GM21360 (cell line): ENCODE data around the gene WWOX.

Experiments
- ATAC-seq: cut with Tn5 transposase; IDR thresholded peaks from one replicate; pipeline ENCODE4 v1.9.1; 2021; ENCODE audit warnings: mild to moderate bottlenecking, moderate library complexity; ENCODE audit not compliant: unreplicated experiment

Gene WWOX

DNA sequence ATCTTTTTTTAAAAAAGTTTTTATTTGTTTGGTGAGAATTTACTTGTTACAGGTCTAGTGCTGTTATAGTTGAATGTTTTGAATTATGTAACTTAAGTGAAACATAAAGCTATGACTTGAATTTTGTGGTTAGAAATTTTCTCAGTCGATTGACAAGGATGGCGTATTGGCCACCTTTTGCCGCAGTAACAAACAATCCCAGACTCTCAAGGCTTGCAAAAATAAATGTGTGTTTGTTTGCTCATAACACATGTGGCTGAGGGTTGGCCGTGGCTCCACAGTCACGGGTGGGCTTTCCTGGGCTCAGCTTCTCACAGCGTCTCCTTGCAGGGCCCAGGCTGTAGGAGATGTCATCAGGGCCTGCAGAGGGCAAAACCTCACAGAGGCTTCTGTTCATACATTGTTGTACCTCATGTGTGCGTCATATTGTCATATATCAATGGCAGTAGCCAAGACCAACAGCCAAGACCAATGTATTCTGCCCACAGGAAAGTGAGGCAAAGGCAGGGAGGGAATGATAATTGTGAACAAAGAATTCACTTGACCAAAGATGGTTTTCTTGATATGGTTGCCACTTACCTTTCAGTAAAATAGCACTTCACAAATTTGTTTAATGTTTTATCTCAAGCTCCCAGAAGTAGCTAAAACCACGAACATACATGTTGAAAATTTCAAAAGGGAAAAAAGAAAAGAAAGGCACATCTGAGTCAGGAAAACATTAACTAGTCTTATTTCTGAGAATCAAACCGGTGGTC, 93.5 kb downstream of the WWOX start:
- no peak for ATAC-seq

- ATAC-seq, result no peak
Observed at GRCh38 chr16:78194948-78195347, 95.5 kb downstream of the WWOX start.

DNA sequence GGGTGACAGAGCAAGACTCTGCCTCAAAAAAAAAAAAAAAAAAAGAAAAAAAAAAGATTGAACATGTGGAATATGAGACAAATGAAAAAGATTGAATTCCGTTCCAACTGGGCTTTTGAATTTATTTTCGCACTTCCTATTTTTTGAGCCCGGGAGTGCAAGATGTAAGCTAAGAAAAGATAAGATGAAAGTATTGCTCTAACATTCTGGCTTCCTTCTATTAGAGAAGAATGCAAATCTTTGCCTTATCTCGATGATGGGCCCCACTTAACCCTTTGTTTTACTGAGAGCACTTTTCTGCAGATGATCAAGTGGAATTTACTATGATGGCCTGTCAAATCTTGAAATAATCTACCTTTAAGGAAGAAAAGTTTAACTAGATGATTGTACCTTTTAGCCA, 96.3 kb downstream of the WWOX start:
- ATAC-seq, result no peak

- ATAC-seq, result no peak
Observed at GRCh38 chr16:78196502-78196901, 97.0 kb downstream of the WWOX start.

DNA sequence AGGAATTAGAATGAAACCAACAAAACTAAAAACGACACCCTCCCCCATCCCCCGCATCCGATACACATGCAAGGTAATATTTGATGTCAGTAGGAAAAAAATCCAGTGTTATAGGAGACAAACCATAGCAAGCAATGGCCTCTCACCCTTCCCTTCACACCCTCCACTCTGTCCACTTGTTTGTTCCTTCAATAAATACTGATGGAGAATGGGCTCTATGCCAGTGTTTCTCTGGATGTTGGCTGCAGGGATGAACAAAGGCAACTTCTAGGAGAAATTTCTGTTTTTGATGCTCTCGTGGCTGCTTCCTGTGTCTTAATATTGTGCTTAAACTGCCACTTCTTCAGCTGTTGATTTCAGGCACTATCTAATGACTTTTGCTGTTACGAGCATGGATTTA, 98.8 kb downstream of the WWOX start:
- no peak for ATAC-seq

GRCh38 chr16:78199325-78200022, 100.0 kb downstream of the WWOX start:
- ATAC-seq, result no peak

- no peak for ATAC-seq
Observed at GRCh38 chr16:78200023-78200389, 100.6 kb downstream of the WWOX start.

DNA sequence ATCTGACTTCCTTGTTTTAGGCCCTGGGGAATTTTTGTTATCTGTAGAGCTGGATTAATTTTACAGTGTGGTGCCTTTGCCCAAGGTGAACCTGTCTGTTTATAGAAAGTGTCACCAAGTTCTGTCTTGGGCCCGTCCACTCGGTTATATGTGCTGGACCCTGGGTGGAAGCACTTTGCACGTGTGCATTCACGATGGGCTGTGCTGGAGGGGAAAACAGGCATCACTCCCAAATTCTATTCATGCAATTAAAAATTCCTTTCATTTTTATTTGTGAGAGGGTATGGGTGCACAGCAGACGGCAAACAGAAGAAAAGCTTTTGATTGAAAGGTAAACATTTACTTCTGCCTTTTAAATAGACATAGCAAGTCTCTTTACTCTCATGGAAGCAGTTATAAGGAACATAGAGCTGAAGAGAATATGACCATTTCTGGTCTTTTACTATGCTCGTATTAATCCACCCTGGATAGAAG, 101.2 kb downstream of the WWOX start:
- ATAC-seq, result no peak

DNA sequence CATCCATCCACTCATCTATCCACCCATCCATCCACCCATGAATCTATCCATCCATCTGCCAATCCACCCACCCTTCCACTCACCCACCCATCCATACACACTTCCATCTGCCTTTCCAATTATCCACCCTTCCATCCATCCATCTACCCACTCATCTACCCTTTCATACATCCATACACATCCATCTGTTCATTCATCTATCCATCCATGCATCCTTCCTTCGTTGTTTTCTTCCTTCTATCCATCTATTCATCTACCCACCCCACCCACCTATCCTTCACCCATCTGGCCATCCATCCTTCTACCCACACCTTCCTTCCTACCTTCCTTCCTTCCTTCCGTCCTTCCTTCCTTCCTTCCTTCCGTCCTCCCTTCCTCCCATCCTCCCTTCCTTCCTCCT, 106.1 kb downstream of the WWOX start:
- ATAC-seq, result no peak

- no peak for ATAC-seq
Observed at GRCh38 chr16:78206623-78207223, 107.3 kb downstream of the WWOX start.

DNA sequence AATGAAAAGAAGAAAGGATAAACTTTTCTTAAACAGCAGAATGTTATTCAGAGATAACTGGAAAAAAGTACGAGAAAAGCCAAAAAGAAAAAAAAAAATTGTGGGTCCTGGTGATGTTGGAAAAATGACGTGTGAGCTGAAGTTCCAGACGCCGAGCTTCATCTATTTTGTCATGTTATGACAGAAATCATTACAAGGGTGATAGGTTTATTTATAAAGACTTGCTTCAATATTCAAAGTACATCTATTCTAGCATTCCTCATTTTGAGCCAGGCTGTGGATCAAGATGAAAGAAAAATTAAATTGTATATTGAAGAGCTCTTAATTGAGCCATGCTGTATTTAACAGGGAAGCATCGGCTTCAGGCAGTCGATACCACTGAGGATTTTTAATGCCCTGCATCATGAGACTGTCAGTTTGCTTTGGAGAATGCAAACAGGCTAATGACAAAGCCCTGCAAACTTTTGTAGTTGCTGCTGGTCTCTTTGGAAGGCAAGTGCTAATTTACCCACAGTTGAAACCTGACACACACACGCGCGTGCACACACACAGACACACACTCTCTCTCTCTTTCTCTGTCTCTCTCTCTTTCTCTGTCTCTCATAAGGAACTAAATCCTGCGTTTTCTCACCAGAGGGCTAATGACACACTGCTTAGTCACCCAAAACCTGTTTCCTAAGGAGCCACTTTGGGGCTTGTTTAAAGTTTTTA, 110.7 kb downstream of the WWOX start:
- no peak for ATAC-seq

DNA sequence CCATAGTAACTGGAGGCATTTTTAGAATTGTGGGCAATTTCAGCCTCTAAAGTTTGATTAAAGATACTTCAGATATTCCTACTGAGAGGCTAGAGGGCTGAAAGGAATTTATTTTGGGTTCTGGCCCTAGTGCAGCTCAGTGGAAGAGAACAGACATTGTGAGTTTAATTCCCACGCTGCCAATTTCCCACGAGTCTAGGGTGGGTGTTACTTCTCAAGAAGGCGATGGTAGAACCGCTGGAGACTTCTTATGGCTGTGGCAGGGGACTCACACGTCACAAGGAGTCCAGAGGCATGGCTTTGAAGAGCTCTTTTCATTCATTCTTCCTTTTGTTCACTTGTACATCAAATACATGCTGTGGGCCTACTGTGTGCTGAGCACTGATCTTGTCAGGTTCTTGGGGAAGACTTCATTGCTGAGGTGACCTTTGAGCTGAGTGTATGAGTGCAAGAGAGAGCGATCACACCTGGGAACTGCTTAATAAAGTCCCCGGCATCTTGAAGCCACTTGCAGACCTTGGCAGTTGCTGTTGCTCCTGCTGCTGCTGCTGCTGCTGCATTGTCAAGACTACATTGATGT, 111.7 kb downstream of the WWOX start:
- no peak for ATAC-seq

- no peak for ATAC-seq
Observed at GRCh38 chr16:78211946-78212345, 112.5 kb downstream of the WWOX start.

- ATAC-seq, result no peak
Observed at GRCh38 chr16:78212674-78213073, 113.2 kb downstream of the WWOX start.

DNA sequence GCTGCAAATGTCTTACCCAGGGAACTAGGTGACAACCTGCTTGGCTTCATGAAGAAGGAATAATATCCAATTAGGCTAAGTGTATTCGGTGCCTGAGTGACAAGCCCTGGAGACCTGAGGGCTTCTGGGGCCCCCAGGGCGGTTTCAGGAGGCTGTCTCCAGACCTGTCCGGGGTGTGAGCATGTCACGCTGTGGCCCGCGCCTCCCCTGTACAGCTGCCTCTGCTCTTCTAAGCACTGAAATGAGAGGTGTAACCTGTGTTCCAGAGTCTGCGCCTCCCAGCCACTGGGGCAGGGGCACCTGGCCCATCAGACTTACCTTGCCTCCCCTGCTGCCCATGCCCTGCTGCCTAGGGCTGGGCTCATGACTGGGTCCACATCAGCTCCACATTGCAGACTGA, 114.3 kb downstream of the WWOX start:
- ATAC-seq, result no peak

GRCh38 chr16:78215222-78215621, 115.8 kb downstream of the WWOX start:
- no peak for ATAC-seq

- no peak for ATAC-seq
Observed at GRCh38 chr16:78216166-78216745, 116.8 kb downstream of the WWOX start.

- no peak for ATAC-seq
Observed at GRCh38 chr16:78217276-78217675, 117.8 kb downstream of the WWOX start.

- ATAC-seq, result no peak
Observed at GRCh38 chr16:78218279-78218678, 118.8 kb downstream of the WWOX start.

GRCh38 chr16:78218856-78219651, 119.6 kb downstream of the WWOX start:
- ATAC-seq, result no peak
